Brain microvascular endothelial cell (primary cell): Measurements from ENCODE around the gene CATSPER3.
"Not testable (repeated sequence)": the region's sequence is repeated elsewhere in the genome, so short reads cannot be mapped to it uniquely, and the experiment has no call there.

Experiments
- DNase-seq: peaks from one replicate; pipeline ENCODE4 v3.0.0-alpha.2; 2020
- H3K27ac ChIP-seq: fragments of 250-450 bp; sonication (Bioruptor Pico); 2 replicates; pipeline ENCODE4 v1.5.1; 2020; ENCODE audit warnings: mild to moderate bottlenecking, moderate library complexity
- H3K27me3 ChIP-seq: fragments of 250-450 bp; sonication (Bioruptor Pico); replicated peaks from 2 replicates; pipeline ENCODE4 v1.5.1; 2020; ENCODE audit warnings: mild to moderate bottlenecking
- H3K36me3 ChIP-seq: fragments of 250-450 bp; sonication (Bioruptor Pico); replicated peaks from 2 replicates; pipeline ENCODE4 v1.5.1; 2020; ENCODE audit warnings: mild to moderate bottlenecking
- H3K4me3 ChIP-seq: 2 replicates; pipeline ENCODE4 v1.5.1; 2011; ENCODE audit warnings: low read depth, mild to moderate bottlenecking, control low read depth, low read length, moderate library complexity
- in situ Hi-C: cut with HindIII; loops from 2 replicates; pipeline ENCODE4 v1.10.0; 2017; ENCODE audit warnings: low sequenced_read_pairs, low pct_ligation_motif_present
- TF ChIP-seq, protein P1 (sequence below): IDR thresholded peaks from 2 replicates; pipeline ENCODE4 v1.5.1; 2011; ENCODE audit warnings: low read depth, mild to moderate bottlenecking, moderate library complexity, low read length, control low read depth, inconsistent platforms; ENCODE audit errors: missing control alignments

The CATSPER3 gene

DNA sequence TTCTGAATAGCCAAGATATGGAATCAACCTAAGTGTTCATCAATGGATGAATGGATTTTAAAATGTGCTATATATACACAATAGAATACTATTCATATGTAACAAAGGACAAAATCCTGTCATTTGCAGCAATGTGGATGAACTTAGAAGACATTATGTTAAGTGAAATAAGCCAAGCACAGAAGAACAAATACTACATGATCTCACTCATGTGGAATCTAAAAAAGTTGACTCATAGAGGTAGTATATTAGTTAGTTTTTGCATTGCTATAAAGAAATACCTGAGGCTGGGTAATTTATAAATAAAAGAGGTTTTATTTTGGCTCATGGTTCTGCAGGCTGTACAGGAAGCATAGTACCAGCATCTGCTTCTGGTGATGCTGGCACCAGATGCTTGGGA is 8.1 kb downstream of the CATSPER3 start:
- Histone ChIP-seq H3K36me3 (no peaks in the 10 kb centered on the region), H3K27me3 (no peaks in the 10 kb centered on the region), H3K4me3 (no peak overlapping the region), H3K27ac (no peak overlapping the region)
- DNase-seq = no peak
- TF ChIP-seq, protein P1, sequence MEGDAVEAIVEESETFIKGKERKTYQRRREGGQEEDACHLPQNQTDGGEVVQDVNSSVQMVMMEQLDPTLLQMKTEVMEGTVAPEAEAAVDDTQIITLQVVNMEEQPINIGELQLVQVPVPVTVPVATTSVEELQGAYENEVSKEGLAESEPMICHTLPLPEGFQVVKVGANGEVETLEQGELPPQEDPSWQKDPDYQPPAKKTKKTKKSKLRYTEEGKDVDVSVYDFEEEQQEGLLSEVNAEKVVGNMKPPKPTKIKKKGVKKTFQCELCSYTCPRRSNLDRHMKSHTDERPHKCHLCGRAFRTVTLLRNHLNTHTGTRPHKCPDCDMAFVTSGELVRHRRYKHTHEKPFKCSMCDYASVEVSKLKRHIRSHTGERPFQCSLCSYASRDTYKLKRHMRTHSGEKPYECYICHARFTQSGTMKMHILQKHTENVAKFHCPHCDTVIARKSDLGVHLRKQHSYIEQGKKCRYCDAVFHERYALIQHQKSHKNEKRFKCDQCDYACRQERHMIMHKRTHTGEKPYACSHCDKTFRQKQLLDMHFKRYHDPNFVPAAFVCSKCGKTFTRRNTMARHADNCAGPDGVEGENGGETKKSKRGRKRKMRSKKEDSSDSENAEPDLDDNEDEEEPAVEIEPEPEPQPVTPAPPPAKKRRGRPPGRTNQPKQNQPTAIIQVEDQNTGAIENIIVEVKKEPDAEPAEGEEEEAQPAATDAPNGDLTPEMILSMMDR = no peak
- in situ Hi-C loops = no loop called here

GRCh38 chr5:134976841-134977240 is 9.1 kb downstream of the CATSPER3 start:
- in situ Hi-C loops = no loop called here

DNA sequence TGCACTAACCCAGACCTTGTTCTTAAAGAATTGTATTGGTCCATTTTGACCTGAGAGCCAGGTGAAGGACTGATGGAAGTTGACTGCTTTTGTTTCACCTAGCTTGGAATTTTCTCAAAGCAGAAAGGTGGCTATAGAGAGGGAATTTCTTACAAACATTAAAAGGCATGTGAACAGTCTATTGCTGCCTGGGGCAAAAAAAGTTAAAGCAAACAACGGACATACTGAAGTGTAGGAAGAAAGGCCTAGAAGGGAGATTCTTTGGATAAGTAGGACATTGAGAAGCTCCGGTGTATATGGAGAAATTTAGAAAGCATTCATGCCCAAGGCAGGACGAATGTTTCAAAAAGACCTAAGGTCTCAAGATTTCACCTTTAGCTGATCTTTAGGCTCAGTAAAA is 11.7 kb downstream of the CATSPER3 start:
- H3K36me3 ChIP-seq = no peaks in the 10 kb centered on the region
- no peaks in the 10 kb centered on the region for H3K27me3 ChIP-seq
- no peak overlapping the region for H3K4me3 ChIP-seq
- in situ Hi-C loops = no loop called here
- TF ChIP-seq, protein P1 = no peak
- no peak for DNase-seq
- H3K27ac ChIP-seq = no peak overlapping the region

More at GRCh38 chr5:134976841-134977240, 9.1 kb downstream of the CATSPER3 start:
- no peak for DNase-seq
- no peak overlapping the region for H3K4me3 ChIP-seq
- no peaks in the 10 kb centered on the region for H3K36me3 ChIP-seq
- TF ChIP-seq, protein P1 = no peak
- no peak overlapping the region for H3K27ac ChIP-seq
- no peaks in the 10 kb centered on the region for H3K27me3 ChIP-seq

DNA sequence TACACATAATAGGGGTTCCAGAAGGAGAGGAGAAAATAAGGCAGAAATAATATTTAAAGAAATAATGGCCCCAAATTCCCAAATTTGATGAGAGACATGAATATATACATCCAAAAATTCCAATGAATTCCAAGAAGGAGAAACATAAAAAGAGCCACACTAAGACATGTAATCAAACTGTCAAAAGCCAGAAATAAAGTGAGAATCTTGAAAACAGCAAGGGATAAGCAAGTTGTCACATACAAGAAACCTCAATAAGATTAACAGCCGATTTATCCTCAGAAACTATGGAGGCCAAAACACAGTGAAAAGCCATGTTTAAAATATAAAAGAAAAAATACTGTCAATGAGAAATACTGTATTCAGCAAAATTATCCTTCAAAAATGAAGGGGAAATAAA is 14.5 kb downstream of the CATSPER3 start:
- Histone ChIP-seq H3K27me3 (no peaks in the 10 kb centered on the region), H3K27ac (no peak overlapping the region), H3K4me3 (no peak overlapping the region), H3K36me3 (no peaks in the 10 kb centered on the region)
- in situ Hi-C loops = no loop called here
- DNase-seq = no peak
- TF ChIP-seq, protein P1 = no peak

GRCh38 chr5:134989266-134989830 is 21.6 kb downstream of the CATSPER3 start:
- Histone ChIP-seq H3K36me3 (no peaks in the 10 kb centered on the region), H3K27me3 (no peaks in the 10 kb centered on the region), H3K27ac (no peak overlapping the region), H3K4me3 (no peak overlapping the region)
- TF ChIP-seq, protein P1 = no peak
- DNase-seq = peak; percentile 2
- in situ Hi-C loops = no loop called here

DNA sequence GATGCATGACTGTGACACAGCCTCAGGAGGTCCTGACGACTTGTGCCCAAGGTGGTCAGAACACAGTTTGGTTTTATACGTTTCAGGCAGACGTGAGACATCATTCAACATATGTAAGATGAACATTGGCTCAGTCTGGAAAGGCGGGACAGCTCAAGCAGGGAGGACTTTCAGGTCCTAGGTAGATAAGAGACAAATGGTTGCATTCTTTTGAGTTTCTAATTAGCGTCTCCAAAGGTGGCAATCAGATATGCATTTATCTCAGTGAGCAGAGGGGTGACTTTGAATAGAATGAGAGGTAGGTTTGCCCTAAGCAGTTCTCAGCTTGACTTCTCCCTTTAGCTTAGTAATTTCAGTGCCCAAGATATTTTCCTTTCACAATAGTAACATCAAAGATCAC is 22.5 kb downstream of the CATSPER3 start:
- H3K27me3 ChIP-seq, H3K36me3 ChIP-seq, H3K4me3 ChIP-seq, DNase-seq, H3K27ac ChIP-seq, in situ Hi-C loops: not testable (repeated sequence)
